ENCODE measurements around the gene TPGS1. TPM values are rescaled to one million over a fixed set of nuclear protein-coding genes. Genes with fewer than 3 reads are reported as not detected.

The TPGS1 gene
- 18.8 TPM for total RNA-seq

GRCh38 chr19:507286-508203 is at the start of gene TPGS1:
Gene TPGS1, plus strand, starts transcription at chr19:507497. Its CDS starts 10 bp downstream, at chr19:507507.

GRCh38 chr19:460877-461720 is 46.2 kb upstream of the TPGS1 start, which contains the start of gene SHC2:
Gene SHC2, minus strand, starts transcription at chr19:461033. Its CDS starts 37 bp downstream, at chr19:460996.

GRCh38 chr19:496112-496665 is 11.1 kb upstream of the TPGS1 start, which contains the start of gene MADCAM1:
Gene MADCAM1, plus strand, starts transcription at chr19:496486. Its CDS starts 14 bp downstream, at chr19:496500.

GRCh38 chr19:531753-532560 is 24.7 kb downstream of the TPGS1 start, which contains the start of gene CDC34:
Gene CDC34, plus strand, starts transcription at chr19:531760. Its CDS starts 172 bp downstream, at chr19:531932.

DNA sequence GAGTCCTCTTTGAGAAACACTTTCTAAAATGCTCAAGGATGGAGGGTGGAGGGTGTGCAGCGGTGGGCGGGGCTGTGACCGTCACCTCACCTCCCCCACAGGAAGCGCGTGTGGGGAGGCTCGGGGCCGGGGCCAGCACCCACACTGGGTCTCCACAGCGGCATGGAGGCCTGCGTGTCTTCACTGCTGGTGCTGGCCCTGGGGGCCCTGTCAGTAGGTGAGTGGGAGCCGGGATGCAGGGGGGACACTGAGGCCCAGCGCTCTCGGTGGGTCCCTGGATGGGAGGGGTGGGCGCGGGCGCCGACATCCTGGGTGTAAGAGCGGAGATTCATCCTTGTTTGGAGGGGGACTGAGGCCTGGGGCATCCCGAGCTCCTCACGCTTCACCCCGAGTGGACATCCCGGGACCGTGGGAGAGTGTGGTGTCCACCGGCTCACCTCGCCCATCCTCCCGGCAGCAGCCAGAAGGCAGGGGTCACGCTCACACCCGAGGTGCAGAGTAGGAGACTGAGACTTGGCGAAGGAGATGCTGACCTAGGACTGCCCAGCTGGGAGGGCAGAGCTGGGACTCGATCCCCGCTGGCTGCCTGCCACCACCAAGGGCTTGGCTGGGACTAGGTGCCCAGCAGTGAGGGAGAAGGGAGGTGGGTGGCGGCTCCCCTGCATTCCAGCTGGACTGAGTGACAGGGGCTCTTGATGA is 36.8 kb downstream of the TPGS1 start, which contains the start of gene GZMM:
TSS of gene GZMM (plus strand) at position 144 of the 699 bp plus-strand sequence. CDS start at position 163, 19 bp downstream.

Other genes starting within 250 kb of the TPGS1 start
- gene PLPP2, start 216.1 kb upstream of the TPGS1 start, total RNA-seq, result 0.63 TPM
- 11.0 TPM for gene MIER2, start 162.7 kb upstream of the TPGS1 start, total RNA-seq
- gene C2CD4C, start 98.3 kb upstream of the TPGS1 start, total RNA-seq, result 14.7 TPM
- 18.2 TPM for gene SHC2, start 46.5 kb upstream of the TPGS1 start, total RNA-seq
- gene MADCAM1, start 11.0 kb upstream of the TPGS1 start, total RNA-seq, result 0.63 TPM
- 41.6 TPM for gene CDC34, start 24.3 kb downstream of the TPGS1 start, total RNA-seq
- not detected for gene GZMM, start 36.6 kb downstream of the TPGS1 start, total RNA-seq
- gene BSG, start 65.1 kb downstream of the TPGS1 start, total RNA-seq, result 101 TPM
- gene HCN2, start 82.4 kb downstream of the TPGS1 start, total RNA-seq, result 9.1 TPM
- gene POLRMT, start 126.0 kb downstream of the TPGS1 start, total RNA-seq, result 21.6 TPM
- 0.63 TPM for gene FGF22, start 132.4 kb downstream of the TPGS1 start, total RNA-seq
- 20.0 TPM for gene RNF126, start 155.7 kb downstream of the TPGS1 start, total RNA-seq
- gene FSTL3, start 168.9 kb downstream of the TPGS1 start, total RNA-seq, result 2.8 TPM
- not detected for gene PRSS57, start 188.0 kb downstream of the TPGS1 start, total RNA-seq
- 123 TPM for gene PALM, start 201.4 kb downstream of the TPGS1 start, total RNA-seq
- not detected for gene MISP, start 243.6 kb downstream of the TPGS1 start, total RNA-seq